Lower leg skin (tissue), 4 donors: Measurements from ENCODE around the gene ENTPD6. TPM values are rescaled to one million over a fixed set of nuclear protein-coding genes. Genes with fewer than 3 reads are reported as not detected.
A peak's percentile ranks its signal among the peaks of the same experiment; 100 is the strongest.

Experiments
- DNase-seq, 2 donors: peaks; one replicate each; pipeline ENCODE4 v3.0.0-alpha.2; 2019; ENCODE audit warnings: low spot score in 2 of 2
- H3K4me3 ChIP-seq: fragments of 200-600 bp; sonication (generic); 2 replicates; pipeline ENCODE4 v1.5.1; 2017; ENCODE audit warnings: mild to moderate bottlenecking, low read depth; ENCODE audit not compliant: poor library complexity, severe bottlenecking
- CTCF ChIP-seq, 3 donors: fragments of 450-650 bp; IDR thresholded peaks; one replicate each; pipeline ENCODE4 v1.5.1; 2016; ENCODE audit warnings: antibody characterized with exemption in 3 of 3, mild to moderate bottlenecking in 3 of 3, moderate library complexity in 2 of 3
- POLR2A ChIP-seq, 2 donors: fragments of 450-650 bp; IDR thresholded peaks; one replicate each; pipeline ENCODE4 v1.6.1; 2016 to 2017; ENCODE audit warnings: antibody characterized with exemption in 2 of 2, mild to moderate bottlenecking in 1 of 2, moderate library complexity in 1 of 2
- WGBS, 2 donors: methylation state at CpG; one replicate each; pipeline ENCODE4 v1.1.5; 2018; 5-methylcytosine and 5-hydroxymethylcytosine counted together
- intact Hi-C: fragments of 100-400 bp; cut with DNase I; formaldehyde crosslinking; loops from one replicate; pipeline ENCODE4 v1.15.0; 2023; ENCODE audit warnings: low total_unique reads
- total RNA-seq, 4 donors: library from RNA; depleted of rRNA; stranded (reverse); fragments of >200 nt; gene quantifications; one replicate each; pipeline ENCODE4 v1.1.0, GENCODE V29; 2016

Gene ENTPD6
- total RNA-seq, 4 donors from 2014 or later: 37.5 to 59.7 (median 43.0) TPM

GRCh38 chr20:25207149-25207959 is 11.8 kb downstream of the ENTPD6 start:
- peak in 1 of 2 donors; percentile 83 for DNase-seq
- intact Hi-C loops: no loop called here
- 87 to 90% methylated on average over 22 of the region's 22 CpGs for WGBS, 2 donors
- TF ChIP-seq POLR2A (IDR thresholded peaks at IDR 0.05) (no peak), CTCF (IDR thresholded peaks at IDR 0.05) (no peak)
- H3K4me3 ChIP-seq: no peak overlapping the region

GRCh38 chr20:25207960-25208534 is 12.5 kb downstream of the ENTPD6 start:
- WGBS, 2 donors: 86 to 87% methylated on average over 9 of the region's 9 CpGs
- no peak overlapping the region for H3K4me3 ChIP-seq
- intact Hi-C loops: no loop called here
- TF ChIP-seq CTCF (IDR thresholded peaks at IDR 0.05): no peak
- no peak for TF ChIP-seq POLR2A (IDR thresholded peaks at IDR 0.05)
- peak in 1 of 2 donors; percentile 79 for DNase-seq

GRCh38 chr20:25209400-25209799 is 13.9 kb downstream of the ENTPD6 start:
- no peak overlapping the region for H3K4me3 ChIP-seq
- TF ChIP-seq CTCF (IDR thresholded peaks at IDR 0.05) (no peak), POLR2A (IDR thresholded peaks at IDR 0.05) (no peak)
- intact Hi-C loops: no loop called here
- WGBS, 2 donors: 94 to 100% methylated on average over 1 of the region's 1 CpG
- DNase-seq: no peak

GRCh38 chr20:25209911-25210310 is 14.4 kb downstream of the ENTPD6 start:
- WGBS, 2 donors: 95 to 97% methylated on average over 12 of the region's 12 CpGs
- peak in 1 of 2 donors; percentile 49 for DNase-seq
- intact Hi-C loops: no loop called here
- TF ChIP-seq CTCF (IDR thresholded peaks at IDR 0.05): no peak
- H3K4me3 ChIP-seq: no peak overlapping the region

GRCh38 chr20:25211273-25211672 is 15.8 kb downstream of the ENTPD6 start:
- intact Hi-C loops: no loop called here
- H3K4me3 ChIP-seq: no peak overlapping the region
- peak in 1 of 2 donors; percentile 64 for DNase-seq
- 82 to 85% methylated on average over 7 of the region's 7 CpGs for WGBS, 2 donors
- TF ChIP-seq POLR2A (IDR thresholded peaks at IDR 0.05): no peak
- TF ChIP-seq CTCF (IDR thresholded peaks at IDR 0.05): no peak
